Spleen (tissue), 11 donors: Measurements from ENCODE around the gene ITGA1. TPM values are rescaled to one million over a fixed set of nuclear protein-coding genes. Genes with fewer than 3 reads are reported as not detected.
"Not testable (repeated sequence)": the region's sequence is repeated elsewhere in the genome, so short reads cannot be mapped to it uniquely, and the experiment has no call there.

Experiments used
- DNase-seq: peaks from one replicate; pipeline ENCODE4 v3.0.0-alpha.2; 2020
- H3K27ac ChIP-seq, 8 donors: fragments of 200-600 bp; sonication (generic) in 7 of 8; 1 replicate in 4 of 8; 2 replicates in 4 of 8; pipeline versions ENCODE4 v1.5.0 to v1.8.0; 2016 to 2021; ENCODE audit warnings: inconsistent platforms in 4 of 8, mild to moderate bottlenecking in 4 of 8, moderate library complexity in 1 of 8
- H3K27me3 ChIP-seq, 7 donors: fragments of 200-600 bp; sonication (generic) in 6 of 7; replicated peaks in 1 of 7; 1 replicate in 4 of 7; 2 replicates in 3 of 7; pipeline versions ENCODE4 v1.5.0 to v1.8.0; 2016 to 2021; ENCODE audit warnings: inconsistent platforms in 3 of 7, mild to moderate bottlenecking in 1 of 7
- H3K36me3 ChIP-seq, 6 donors: fragments of 200-600 bp; sonication (generic) in 5 of 6; 1 replicate in 4 of 6; 2 replicates in 2 of 6; pipeline versions ENCODE4 v1.5.0 to v1.8.0; 2016 to 2021; ENCODE audit warnings: inconsistent platforms in 2 of 6
- H3K4me1 ChIP-seq, 6 donors: fragments of 200-600 bp; sonication (generic) in 5 of 6; 1 replicate in 3 of 6; 2 replicates in 3 of 6; pipeline versions ENCODE4 v1.5.0 to v1.8.0; 2016 to 2021; ENCODE audit warnings: inconsistent platforms in 3 of 6
- H3K4me3 ChIP-seq, 8 donors: fragments of 200-600 bp; sonication (generic) in 7 of 8; 1 replicate in 4 of 8; 2 replicates in 4 of 8; pipeline versions ENCODE4 v1.5.0 to v1.8.0; 2016 to 2021; ENCODE audit warnings: inconsistent platforms in 4 of 8, mild to moderate bottlenecking in 4 of 8, moderate library complexity in 2 of 8
- H3K9me3 ChIP-seq, 8 donors: fragments of 200-600 bp; sonication (generic) in 7 of 8; 1 replicate in 4 of 8; 2 replicates in 4 of 8; pipeline versions ENCODE4 v1.5.0 to v1.8.0; 2016 to 2021; ENCODE audit warnings: inconsistent platforms in 4 of 8
- CTCF ChIP-seq, 11 experiments: fragments of 200-600 bp in 7 of 11; fragments of 450-650 bp in 4 of 11; sonication (generic) in 4 of 11; IDR thresholded peaks in 8 of 11; conservative IDR thresholded peaks in 3 of 11; 1 replicate in 7 of 11; 2 replicates in 4 of 11; pipeline versions ENCODE4 v1.4.0 to v1.8.0; 2016 to 2021; ENCODE audit warnings: antibody characterized with exemption in 11 of 11, inconsistent platforms in 4 of 11, mild to moderate bottlenecking in 1 of 11
- POLR2A ChIP-seq, 3 donors: fragments of 450-650 bp; IDR thresholded peaks; one replicate each; pipeline ENCODE4 v1.5.1; 2017; ENCODE audit warnings: antibody characterized with exemption in 3 of 3, mild to moderate bottlenecking in 1 of 3
- POLR2AphosphoS5 ChIP-seq, 3 donors: sonication (generic); formaldehyde crosslinking; IDR thresholded peaks; one replicate each; pipeline ENCODE4 v1.5.1; 2017; ENCODE audit warnings: antibody characterized with exemption in 3 of 3
- WGBS, 5 donors: extraction: QIAGEN DNeasy Blood & Tissue Kit in 3 of 5; methylation state at CpG; one replicate each; pipeline versions ENCODE4 v1.1.5 to v1.1.7; 2013 to 2018; 5-methylcytosine and 5-hydroxymethylcytosine counted together
- intact Hi-C: fragments of 100-400 bp; cut with DNase I; formaldehyde crosslinking; loops from one replicate; pipeline ENCODE4 v1.15.0; 2023; ENCODE audit warnings: low total_unique reads
- polyA plus RNA-seq, 3 donors: library from polyadenylated mRNA; stranded (reverse); fragments of 200-250 nt; gene quantifications; one replicate each; pipeline ENCODE4 v1.2.1, GENCODE V29; 2013
- total RNA-seq, 7 donors: library from RNA; depleted of rRNA in 3 of 7; stranded (reverse); fragments of >200 nt in 3 of 7; fragmentation: NEBNext Ultra II Directional in 4 of 7; extraction: Animal tissue kit (Norgen Biotek cat#: 25700) in 4 of 7; gene quantifications; one replicate each; pipeline versions ENCODE4 v1.1.0 to v1.2.1, GENCODE V29; 2016 to 2021
- donor health status: healthy with polysubstance abuse.
- donor health status: DM: no; HTN: no; CAD: no; lungs with moderate emphysema.
- donor health status: DM: no; HTN: no; CAD: no.
- donor health status: Bipolar disorder and iron deficiency.
- donor health status: healthy.
- donor health status: DM: no; HTN: no; CAD: no.
- donor health status: DM: yes; HTN: yes; CAD: no.

ITGA1 gene
- total and polyA plus RNA-seq, 10 donors = 8.3 to 505 (median 289) TPM

GRCh38 chr5:52964138-52964537, 176.4 kb downstream of the ITGA1 start:
- no peaks in the 10 kb centered on the region for H3K27me3 ChIP-seq
- DNase-seq = no peak
- no peaks in the 10 kb centered on the region for H3K36me3 ChIP-seq
- WGBS, 5 donors = 89 to 100% (median 95%) methylated on average over 1 of the region's 1 CpG
- H3K4me3 ChIP-seq = no peak overlapping the region
- H3K4me1 ChIP-seq = peaks cover 0 to 13% (median 0%) of the 10 kb centered on the region in 6 donors
- intact Hi-C loops = no loop called here
- peaks cover 0 to 8% (median 2%) of the 10 kb centered on the region in 8 donors for H3K9me3 ChIP-seq
- H3K27ac ChIP-seq = no peak overlapping the region
- TF ChIP-seq CTCF (IDR thresholded peaks at IDR 0.05 in 8 of 11, conservative IDR thresholded peaks at IDR 0.05 in 3 of 11) = no peak
- TF ChIP-seq POLR2AphosphoS5 (IDR thresholded peaks at IDR 0.05) = no peak
- no peak for TF ChIP-seq POLR2A (IDR thresholded peaks at IDR 0.05)

GRCh38 chr5:52976157-52976556, 188.4 kb downstream of the ITGA1 start:
- H3K27ac ChIP-seq, H3K4me3 ChIP-seq, H3K27me3 ChIP-seq, H3K36me3 ChIP-seq, H3K4me1 ChIP-seq, DNase-seq, intact Hi-C loops: not testable (repeated sequence)
- WGBS, 5 donors = 84 to 97% (median 89%) methylated on average over 6 to 7 of the region's 7 CpGs
- peaks cover 0 to 22% (median 12%) of the 10 kb centered on the region in 8 donors for H3K9me3 ChIP-seq

- 81 to 94% (median 92%) methylated on average over 6 to 7 of the region's 7 CpGs for WGBS, 5 donors
- intact Hi-C loops = no loop called here
- H3K36me3 ChIP-seq = no peaks in the 10 kb centered on the region
- H3K4me1 ChIP-seq = no peaks in the 10 kb centered on the region
- TF ChIP-seq POLR2AphosphoS5 (IDR thresholded peaks at IDR 0.05) (no peak), POLR2A (IDR thresholded peaks at IDR 0.05) (no peak), CTCF (IDR thresholded peaks at IDR 0.05 in 8 of 11, conservative IDR thresholded peaks at IDR 0.05 in 3 of 11) (no peak)
- H3K4me3 ChIP-seq = no peak overlapping the region
- DNase-seq = no peak
- no peak overlapping the region for H3K27ac ChIP-seq
- H3K9me3 ChIP-seq = peaks cover 0 to 22% (median 12%) of the 10 kb centered on the region in 8 donors
- H3K27me3 ChIP-seq = no peaks in the 10 kb centered on the region
These were observed 189.7 kb downstream of the ITGA1 start for GRCh38 chr5:52977264-52977897.

GRCh38 chr5:52981507-52981906, 193.8 kb downstream of the ITGA1 start:
- Histone ChIP-seq H3K9me3 (peaks cover 0 to 15% (median 5%) of the 10 kb centered on the region in 8 donors), H3K27ac (no peak overlapping the region), H3K4me3 (no peak overlapping the region), H3K4me1 (no peaks in the 10 kb centered on the region), H3K36me3 (no peaks in the 10 kb centered on the region), H3K27me3 (no peaks in the 10 kb centered on the region)
- TF ChIP-seq CTCF (IDR thresholded peaks at IDR 0.05 in 8 of 11, conservative IDR thresholded peaks at IDR 0.05 in 3 of 11) (no peak), POLR2A (IDR thresholded peaks at IDR 0.05) (no peak), POLR2AphosphoS5 (IDR thresholded peaks at IDR 0.05) (no peak)
- DNase-seq = no peak
- intact Hi-C loops = no loop called here
- 57 to 90% (median 77%) methylated on average over 4 of the region's 4 CpGs for WGBS, 5 donors
